Hepatocyte (in vitro differentiated cells): ENCODE data around the gene SIN3A.

ENCODE experiments used
- EZH2 ChIP-seq: fragments of 200-600 bp; sonication (generic); IDR thresholded peaks from 2 replicates; pipeline ENCODE4 v1.6.1; 2016; ENCODE audit warnings: antibody characterized with exemption, mild to moderate bottlenecking, borderline replicate concordance
- TF ChIP-seq, protein P1 (sequence below): fragments of 200-600 bp; sonication (generic); IDR thresholded peaks from 2 replicates; pipeline ENCODE4 v1.5.1; 2016; ENCODE audit warnings: antibody characterized with exemption, mild to moderate bottlenecking; ENCODE audit not compliant: poor library complexity

DNA sequence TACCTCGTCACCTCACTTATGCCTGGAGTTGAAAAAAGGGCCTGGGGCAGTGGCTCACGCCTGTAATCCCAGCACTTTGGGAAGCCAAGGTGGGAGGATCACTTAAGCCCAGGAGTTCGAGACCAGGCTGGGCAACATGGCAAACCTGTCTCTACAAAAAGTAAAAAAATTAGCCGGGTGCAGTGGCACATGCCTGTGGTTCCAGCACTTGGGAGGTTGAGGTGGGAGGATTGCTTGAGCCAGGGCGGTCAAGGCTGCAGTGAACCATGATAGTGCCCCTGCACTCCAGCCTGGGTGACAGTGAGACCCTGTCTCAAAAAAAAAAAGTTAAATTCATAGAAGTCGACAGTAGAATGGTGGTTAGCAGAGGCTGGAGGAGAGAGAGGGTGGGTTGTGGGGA is 109.3 kb downstream of the SIN3A start:
- TF ChIP-seq, protein P1, sequence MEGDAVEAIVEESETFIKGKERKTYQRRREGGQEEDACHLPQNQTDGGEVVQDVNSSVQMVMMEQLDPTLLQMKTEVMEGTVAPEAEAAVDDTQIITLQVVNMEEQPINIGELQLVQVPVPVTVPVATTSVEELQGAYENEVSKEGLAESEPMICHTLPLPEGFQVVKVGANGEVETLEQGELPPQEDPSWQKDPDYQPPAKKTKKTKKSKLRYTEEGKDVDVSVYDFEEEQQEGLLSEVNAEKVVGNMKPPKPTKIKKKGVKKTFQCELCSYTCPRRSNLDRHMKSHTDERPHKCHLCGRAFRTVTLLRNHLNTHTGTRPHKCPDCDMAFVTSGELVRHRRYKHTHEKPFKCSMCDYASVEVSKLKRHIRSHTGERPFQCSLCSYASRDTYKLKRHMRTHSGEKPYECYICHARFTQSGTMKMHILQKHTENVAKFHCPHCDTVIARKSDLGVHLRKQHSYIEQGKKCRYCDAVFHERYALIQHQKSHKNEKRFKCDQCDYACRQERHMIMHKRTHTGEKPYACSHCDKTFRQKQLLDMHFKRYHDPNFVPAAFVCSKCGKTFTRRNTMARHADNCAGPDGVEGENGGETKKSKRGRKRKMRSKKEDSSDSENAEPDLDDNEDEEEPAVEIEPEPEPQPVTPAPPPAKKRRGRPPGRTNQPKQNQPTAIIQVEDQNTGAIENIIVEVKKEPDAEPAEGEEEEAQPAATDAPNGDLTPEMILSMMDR = no peak
- TF ChIP-seq EZH2 = no peak
